ENCODE measurements around the gene CACNA1C. TPM values are rescaled to one million over a fixed set of nuclear protein-coding genes. Genes with fewer than 3 reads are reported as not detected.

CACNA1C gene
- polyA plus RNA-seq, result 1 to 10 TPM; 2.1 to 2.5 TPM

GRCh38 chr12:2052826-2053678 is at the start of gene CACNA1C:
Gene CACNA1C (plus strand): TSS chr12:2052987. CDS start chr12:2053563, 576 bp downstream.
- 1% methylated on average over 49 to 90 of the region's 90 CpGs for WGBS, 2 donors
- Histone ChIP-seq H3K9me3 (ENCODE audit: control insufficient read depth in 2 of 2, insufficient read depth in 1 of 2, low read depth in 1 of 2, low read length in 1 of 2) (no peaks in the 10 kb centered on the region), H3K27me3 (ENCODE audit: control insufficient read depth in 1 of 2, insufficient read depth in 2 of 2, low read length in 2 of 2) (peaks cover 0 to 4% of the 10 kb centered on the region in 2 donors), H3K27ac (ENCODE audit: low read depth in 2 of 2, low read length in 1 of 2) (peak within 1 kb of the TSS; percentile 40 to 71), H3K36me3 (ENCODE audit: control insufficient read depth in 2 of 2, insufficient read depth in 2 of 2, low read length in 1 of 2) (no peaks in the 10 kb centered on the region), H3K4me3 (ENCODE audit: low read depth in 1 of 2, low read length in 2 of 2) (peak within 1 kb of the TSS; percentile 36 to 66), H3K4me1 (ENCODE audit: control insufficient read depth in 2 of 2, insufficient read depth in 2 of 2, low read length in 1 of 2) (peaks cover 0 to 2% of the 10 kb centered on the region in 2 donors)

- H3K9me3 ChIP-seq (ENCODE audit: control insufficient read depth in 2 of 2, insufficient read depth in 1 of 2, low read depth in 1 of 2, low read length in 1 of 2), result no peaks in the 10 kb centered on the region
- peak overlapping the region; percentile 90 to 95 for H3K27ac ChIP-seq (ENCODE audit: low read depth in 2 of 2, low read length in 1 of 2)
- no peaks in the 10 kb centered on the region for H3K4me1 ChIP-seq (ENCODE audit: control insufficient read depth in 2 of 2, insufficient read depth in 2 of 2, low read length in 1 of 2)
- 1% methylated on average over 13 of the region's 13 CpGs for WGBS, 2 donors
- no peaks in the 10 kb centered on the region for H3K27me3 ChIP-seq (ENCODE audit: control insufficient read depth in 1 of 2, insufficient read depth in 2 of 2, low read length in 2 of 2)
- H3K36me3 ChIP-seq (ENCODE audit: control insufficient read depth in 2 of 2, insufficient read depth in 2 of 2, low read length in 1 of 2), result no peaks in the 10 kb centered on the region
- H3K4me3 ChIP-seq (ENCODE audit: low read depth in 1 of 2, low read length in 2 of 2), result peak overlapping the region; percentile 73 to 99
These were observed 49.1 kb upstream of the CACNA1C start for GRCh38 chr12:2003676-2004112.

GRCh38 chr12:2004113-2004929 is 48.5 kb upstream of the CACNA1C start, which contains the start of gene DCP1B:
Gene DCP1B (minus strand): TSS chr12:2004457. CDS start chr12:2004431, 26 bp downstream.
- no peaks in the 10 kb centered on the region for H3K4me1 ChIP-seq (ENCODE audit: control insufficient read depth in 2 of 2, insufficient read depth in 2 of 2, low read length in 1 of 2)
- H3K9me3 ChIP-seq (ENCODE audit: control insufficient read depth in 2 of 2, insufficient read depth in 1 of 2, low read depth in 1 of 2, low read length in 1 of 2), result no peaks in the 10 kb centered on the region
- peak within 1 kb of the TSS; percentile 90 to 95 for H3K27ac ChIP-seq (ENCODE audit: low read depth in 2 of 2, low read length in 1 of 2)
- no peaks in the 10 kb centered on the region for H3K27me3 ChIP-seq (ENCODE audit: control insufficient read depth in 1 of 2, insufficient read depth in 2 of 2, low read length in 2 of 2)
- H3K36me3 ChIP-seq (ENCODE audit: control insufficient read depth in 2 of 2, insufficient read depth in 2 of 2, low read length in 1 of 2), result no peaks in the 10 kb centered on the region
- peak within 1 kb of the TSS; percentile 73 to 99 for H3K4me3 ChIP-seq (ENCODE audit: low read depth in 1 of 2, low read length in 2 of 2)
- WGBS, 2 donors, result 3 to 4% methylated on average over 53 to 55 of the region's 55 CpGs

GRCh38 chr12:2008677-2009076 is 44.1 kb upstream of the CACNA1C start:
- H3K9me3 ChIP-seq (ENCODE audit: control insufficient read depth in 2 of 2, insufficient read depth in 1 of 2, low read depth in 1 of 2, low read length in 1 of 2), result no peaks in the 10 kb centered on the region
- H3K27me3 ChIP-seq (ENCODE audit: control insufficient read depth in 1 of 2, insufficient read depth in 2 of 2, low read length in 2 of 2), result no peaks in the 10 kb centered on the region
- H3K36me3 ChIP-seq (ENCODE audit: control insufficient read depth in 2 of 2, insufficient read depth in 2 of 2, low read length in 1 of 2), result no peaks in the 10 kb centered on the region
- H3K4me1 ChIP-seq (ENCODE audit: control insufficient read depth in 2 of 2, insufficient read depth in 2 of 2, low read length in 1 of 2), result peaks cover 0 to 2% of the 10 kb centered on the region in 2 donors
- H3K27ac ChIP-seq (ENCODE audit: low read depth in 2 of 2, low read length in 1 of 2), result no peak overlapping the region
- 58 to 59% methylated on average over 5 of the region's 5 CpGs for WGBS, 2 donors
- H3K4me3 ChIP-seq (ENCODE audit: low read depth in 1 of 2, low read length in 2 of 2), result no peak overlapping the region

- H3K27me3 ChIP-seq (ENCODE audit: control insufficient read depth in 1 of 2, insufficient read depth in 2 of 2, low read length in 2 of 2), result no peaks in the 10 kb centered on the region
- H3K4me1 ChIP-seq (ENCODE audit: control insufficient read depth in 2 of 2, insufficient read depth in 2 of 2, low read length in 1 of 2), result peaks cover 0 to 2% of the 10 kb centered on the region in 2 donors
- no peak overlapping the region for H3K4me3 ChIP-seq (ENCODE audit: low read depth in 1 of 2, low read length in 2 of 2)
- no peak overlapping the region for H3K27ac ChIP-seq (ENCODE audit: low read depth in 2 of 2, low read length in 1 of 2)
- H3K36me3 ChIP-seq (ENCODE audit: control insufficient read depth in 2 of 2, insufficient read depth in 2 of 2, low read length in 1 of 2), result no peaks in the 10 kb centered on the region
- no peaks in the 10 kb centered on the region for H3K9me3 ChIP-seq (ENCODE audit: control insufficient read depth in 2 of 2, insufficient read depth in 1 of 2, low read depth in 1 of 2, low read length in 1 of 2)
- 25 to 44% methylated on average over 1 of the region's 1 CpG for WGBS, 2 donors
These were observed 43.2 kb upstream of the CACNA1C start for GRCh38 chr12:2009623-2010022.

- Histone ChIP-seq H3K9me3 (ENCODE audit: control insufficient read depth in 2 of 2, insufficient read depth in 1 of 2, low read depth in 1 of 2, low read length in 1 of 2) (no peaks in the 10 kb centered on the region), H3K27me3 (ENCODE audit: control insufficient read depth in 1 of 2, insufficient read depth in 2 of 2, low read length in 2 of 2) (no peaks in the 10 kb centered on the region), H3K4me1 (ENCODE audit: control insufficient read depth in 2 of 2, insufficient read depth in 2 of 2, low read length in 1 of 2) (peaks cover 0 to 2% of the 10 kb centered on the region in 2 donors), H3K27ac (ENCODE audit: low read depth in 2 of 2, low read length in 1 of 2) (no peak overlapping the region), H3K4me3 (ENCODE audit: low read depth in 1 of 2, low read length in 2 of 2) (no peak overlapping the region), H3K36me3 (ENCODE audit: control insufficient read depth in 2 of 2, insufficient read depth in 2 of 2, low read length in 1 of 2) (no peaks in the 10 kb centered on the region)
- WGBS, 2 donors, result 75% methylated on average over 7 of the region's 7 CpGs
These were observed 40.9 kb upstream of the CACNA1C start for GRCh38 chr12:2011643-2012607.

GRCh38 chr12:2013086-2013485 is 39.7 kb upstream of the CACNA1C start:
- Histone ChIP-seq H3K27ac (ENCODE audit: low read depth in 2 of 2, low read length in 1 of 2) (no peak overlapping the region), H3K4me3 (ENCODE audit: low read depth in 1 of 2, low read length in 2 of 2) (no peak overlapping the region)
- WGBS, 2 donors, result 83 to 91% methylated on average over 3 of the region's 3 CpGs

GRCh38 chr12:2013527-2014223 is 39.1 kb upstream of the CACNA1C start:
- Histone ChIP-seq H3K4me3 (ENCODE audit: low read depth in 1 of 2, low read length in 2 of 2) (no peak overlapping the region), H3K36me3 (ENCODE audit: control insufficient read depth in 2 of 2, insufficient read depth in 2 of 2, low read length in 1 of 2) (no peaks in the 10 kb centered on the region), H3K9me3 (ENCODE audit: control insufficient read depth in 2 of 2, insufficient read depth in 1 of 2, low read depth in 1 of 2, low read length in 1 of 2) (no peaks in the 10 kb centered on the region), H3K4me1 (ENCODE audit: control insufficient read depth in 2 of 2, insufficient read depth in 2 of 2, low read length in 1 of 2) (peaks cover 0 to 2% of the 10 kb centered on the region in 2 donors), H3K27me3 (ENCODE audit: control insufficient read depth in 1 of 2, insufficient read depth in 2 of 2, low read length in 2 of 2) (no peaks in the 10 kb centered on the region), H3K27ac (ENCODE audit: low read depth in 2 of 2, low read length in 1 of 2) (peak overlapping the region in 1 of 2 donors; percentile 56)
- WGBS, 2 donors, result 45 to 56% methylated on average over 4 of the region's 4 CpGs

More at GRCh38 chr12:2013086-2013485, 39.7 kb upstream of the CACNA1C start:
- Histone ChIP-seq H3K9me3 (ENCODE audit: control insufficient read depth in 2 of 2, insufficient read depth in 1 of 2, low read depth in 1 of 2, low read length in 1 of 2) (no peaks in the 10 kb centered on the region), H3K27me3 (ENCODE audit: control insufficient read depth in 1 of 2, insufficient read depth in 2 of 2, low read length in 2 of 2) (no peaks in the 10 kb centered on the region), H3K36me3 (ENCODE audit: control insufficient read depth in 2 of 2, insufficient read depth in 2 of 2, low read length in 1 of 2) (no peaks in the 10 kb centered on the region), H3K4me1 (ENCODE audit: control insufficient read depth in 2 of 2, insufficient read depth in 2 of 2, low read length in 1 of 2) (peaks cover 0 to 2% of the 10 kb centered on the region in 2 donors)

Measured in esophagus (tissue), 2 donors.